IMR-90 (cell line): ENCODE results near the gene TPD52L2. TPM values are rescaled to one million over a fixed set of nuclear protein-coding genes. Genes with fewer than 3 reads are reported as not detected.

Experiments
- ATAC-seq: fragments of 200-7000 bp; cut with Tn5 transposase; 2 replicates; pipeline ENCODE4 v1.9.1; 2020; ENCODE audit warnings: low read depth, mild to moderate bottlenecking, moderate library complexity
- BruUV-seq: library from RNA; stranded (reverse); fragments of 400-500 nt; replicated peaks from 2 replicates; lab custom pipeline; 2021; lab: Mats Ljungman, UMichigan
- CTCF ChIA-PET: fragments of 300-600 bp; formaldehyde crosslinking; extraction: SDS; loops from one replicate; lab custom pipeline; 2021; ENCODE audit warnings: antibody characterized with exemption; lab: Yijun Ruan, JAX
- POLR2A ChIA-PET: fragments of 300-600 bp; sonication (Branson Sonifier 250); formaldehyde crosslinking; loops from one replicate; lab custom pipeline; 2022; ENCODE audit warnings: antibody characterized with exemption; ENCODE audit not compliant: unreplicated experiment; lab: Charles Lee
- DNase-seq: peaks from one replicate; pipeline ENCODE4 v3.0.0; 2013
- H2AFZ ChIP-seq: replicated peaks from 2 replicates; pipeline ENCODE3; 2013; ENCODE audit warnings: low read length, mild to moderate bottlenecking; ENCODE audit not compliant: poor library complexity
- H2AK5ac ChIP-seq: 2 replicates; pipeline ENCODE4 v1.6.1; 2013; ENCODE audit warnings: low read depth, low read length, inconsistent platforms
- H2AK9ac ChIP-seq: replicated peaks from 2 replicates; pipeline ENCODE3; 2013; ENCODE audit warnings: mild to moderate bottlenecking, low read depth, low read length, moderate library complexity; ENCODE audit not compliant: poor library complexity
- H2BK120ac ChIP-seq: 2 replicates; pipeline ENCODE4 v1.6.1; 2013; ENCODE audit warnings: low read depth, low read length, inconsistent platforms
- H2BK15ac ChIP-seq: 3 replicates; pipeline ENCODE4 v1.6.1; 2013; ENCODE audit warnings: low read depth, low read length, inconsistent platforms
- H2BK20ac ChIP-seq: 2 replicates; pipeline ENCODE4 v1.6.1; 2013; ENCODE audit warnings: low read depth, mild to moderate bottlenecking, inconsistent platforms, low read length, moderate library complexity
- H2BK5ac ChIP-seq: 2 replicates; pipeline ENCODE4 v1.6.1; 2013; ENCODE audit warnings: mild to moderate bottlenecking, low read depth, low read length, inconsistent platforms; ENCODE audit not compliant: poor library complexity, severe bottlenecking
- H3K14ac ChIP-seq: replicated peaks from 2 replicates; pipeline ENCODE4 v1.6.1; 2013; ENCODE audit warnings: low read depth, low read length, inconsistent platforms
- H3K18ac ChIP-seq: 2 replicates; pipeline ENCODE4 v1.6.1; 2013; ENCODE audit warnings: low read depth, low read length, control low read depth
- H3K23ac ChIP-seq: 2 replicates; pipeline ENCODE4 v1.6.1; 2013; ENCODE audit warnings: low read depth, low read length, inconsistent platforms
- H3K27ac ChIP-seq: 2 replicates; pipeline ENCODE4 v1.5.1; 2013; ENCODE audit warnings: mild to moderate bottlenecking, control low read depth, low read length; ENCODE audit not compliant: insufficient read depth
- H3K27me3 ChIP-seq: 2 replicates; pipeline ENCODE4 v1.6.1; 2013; ENCODE audit warnings: low read length; ENCODE audit not compliant: control insufficient read depth, insufficient read depth
- H3K36me3 ChIP-seq: 2 replicates; pipeline ENCODE4 v1.6.1; 2013; ENCODE audit warnings: low read length, mixed read lengths; ENCODE audit not compliant: control insufficient read depth, insufficient read depth
- H3K4ac ChIP-seq: 2 replicates; pipeline ENCODE4 v1.6.1; 2013; ENCODE audit warnings: low read depth, low read length, inconsistent platforms
- H3K4me1 ChIP-seq: 2 replicates; pipeline ENCODE4 v1.6.1; 2013; ENCODE audit warnings: low read length, mixed read lengths; ENCODE audit not compliant: control insufficient read depth, insufficient read depth
- H3K4me2 ChIP-seq: 2 replicates; pipeline ENCODE4 v1.6.1; 2013; ENCODE audit warnings: low read depth, mild to moderate bottlenecking, control low read depth, low read length, moderate library complexity
- H3K4me3 ChIP-seq: 2 replicates; pipeline ENCODE4 v1.5.1; 2013; ENCODE audit warnings: low read depth, mild to moderate bottlenecking, control low read depth, low read length, moderate library complexity; ENCODE audit not compliant: insufficient read depth
- H3K56ac ChIP-seq: 2 replicates; pipeline ENCODE4 v1.6.1; 2013; ENCODE audit warnings: low read length, inconsistent platforms; ENCODE audit not compliant: insufficient read depth; ENCODE audit errors: extremely low read depth
- H3K79me1 ChIP-seq, 2 experiments: 2 replicates each; pipeline ENCODE4 v1.6.1; 2013; ENCODE audit warnings: low read length in 2 of 2, inconsistent platforms in 1 of 2, low read depth in 1 of 2
- H3K9ac ChIP-seq: 2 replicates; pipeline ENCODE4 v1.6.1; 2013; ENCODE audit warnings: low read depth, low read length, control low read depth
- H3K9me1 ChIP-seq: 2 replicates; pipeline ENCODE4 v1.6.1; 2013; ENCODE audit warnings: low read length, inconsistent platforms; ENCODE audit not compliant: insufficient read depth
- H3K9me3 ChIP-seq: 2 replicates; pipeline ENCODE4 v1.6.1; 2013; ENCODE audit warnings: low read length; ENCODE audit not compliant: control insufficient read depth, insufficient read depth
- H4K20me1 ChIP-seq: 2 replicates; pipeline ENCODE4 v1.6.1; 2013; ENCODE audit warnings: low read length, inconsistent platforms; ENCODE audit not compliant: insufficient read depth
- H4K5ac ChIP-seq: 2 replicates; pipeline ENCODE4 v1.6.1; 2013; ENCODE audit warnings: mild to moderate bottlenecking, low read depth, low read length, control low read depth
- H4K8ac ChIP-seq, 2 experiments: 2 replicates each; pipeline ENCODE4 v1.6.1; 2013; ENCODE audit warnings: low read depth in 2 of 2, low read length in 2 of 2, control low read depth in 1 of 2, inconsistent platforms in 1 of 2
- H4K91ac ChIP-seq: 2 replicates; pipeline ENCODE4 v1.6.1; 2013; ENCODE audit warnings: low read depth, low read length, inconsistent platforms; ENCODE audit not compliant: insufficient read depth
- BHLHE40 ChIP-seq: fragments of 150-350 bp; IDR thresholded peaks from 2 replicates; pipeline ENCODE4 v1.6.1; 2016; ENCODE audit warnings: mild to moderate bottlenecking, low read depth, low read length
- CEBPB ChIP-seq: IDR thresholded peaks from 2 replicates; pipeline ENCODE4 v1.6.1; 2012; ENCODE audit warnings: low read depth, low read length, improper control_type of control experiment
- CHD1 ChIP-seq: IDR thresholded peaks from 2 replicates; pipeline ENCODE4 v1.6.1; 2012; ENCODE audit warnings: low read depth, low read length, improper control_type of control experiment
- CTCF ChIP-seq: conservative IDR thresholded peaks from 2 replicates; pipeline ENCODE4 v1.5.1; 2012; ENCODE audit warnings: mild to moderate bottlenecking, low read depth, low read length, improper control_type of control experiment
- ELK1 ChIP-seq: fragments of 150-350 bp; IDR thresholded peaks from 2 replicates; pipeline ENCODE4 v1.6.1; 2016; ENCODE audit warnings: low read depth, mild to moderate bottlenecking, low read length, moderate library complexity, borderline replicate concordance
- FOS ChIP-seq: fragments of 150-350 bp; IDR thresholded peaks from 2 replicates; pipeline ENCODE4 v1.6.1; 2016; ENCODE audit warnings: low read depth, low read length
- MAZ ChIP-seq: IDR thresholded peaks from 2 replicates; pipeline ENCODE4 v1.6.1; 2012; ENCODE audit warnings: low read depth, mild to moderate bottlenecking, low read length, improper control_type of control experiment, moderate library complexity, borderline replicate concordance
- MXI1 ChIP-seq: IDR thresholded peaks from 2 replicates; pipeline ENCODE4 v1.6.1; 2012; ENCODE audit warnings: low read depth, mild to moderate bottlenecking, low read length, moderate library complexity, borderline replicate concordance
- NFE2L2 ChIP-seq: fragments of 150-350 bp; IDR thresholded peaks from 2 replicates; pipeline ENCODE4 v1.6.1; 2016; ENCODE audit warnings: low read depth, mild to moderate bottlenecking, low read length
- RAD21 ChIP-seq: IDR thresholded peaks from 2 replicates; pipeline ENCODE4 v1.6.1; 2012; ENCODE audit warnings: low read length, improper control_type of control experiment
- RFX5 ChIP-seq: IDR thresholded peaks from 2 replicates; pipeline ENCODE4 v1.8.0; 2012; ENCODE audit warnings: low read depth, mild to moderate bottlenecking, low read length, moderate library complexity
- USF2 ChIP-seq: fragments of 150-350 bp; IDR thresholded peaks from 2 replicates; pipeline ENCODE4 v1.6.1; 2017; ENCODE audit warnings: mild to moderate bottlenecking, antibody characterized with exemption, low read length, low read depth
- WGBS, 2 experiments: methylation state at CpG; one replicate each; pipeline versions ENCODE4 v1.1.5 to v1.1.7; 2013; ENCODE audit warnings: missing lambda C conversion rate in 2 of 2; ENCODE audit not compliant: insufficient read length in 1 of 2; ENCODE audit errors: extremely low coverage in 2 of 2; 5-methylcytosine and 5-hydroxymethylcytosine counted together
- dilution Hi-C: fragments of 300-500 bp; cut with HindIII; formaldehyde crosslinking; loops from one replicate; pipeline ENCODE4 v1.14.3; 2018; ENCODE audit warnings: low sequenced_read_pairs; ENCODE audit not compliant: unreplicated experiment
- in situ Hi-C: fragments of 300-500 bp; cut with MboI; formaldehyde crosslinking; loops from 3 replicates; pipeline ENCODE4 v1.14.3; 2019; ENCODE audit warnings: low sequenced_read_pairs, inconsistent platforms, mixed read lengths
- intact Hi-C: fragments of 100-400 bp; cut with micrococcal nuclease; formaldehyde crosslinking; loops from 2 replicates; pipeline ENCODE4 v1.10.0; 2022
- polyA plus RNA-seq, 3 experiments: library from polyadenylated mRNA; depleted of rRNA; stranded (reverse); fragments of >200 nt; gene quantifications; 2 replicates each; pipeline ENCODE4 v1.2.3, GENCODE V29; 2012; ENCODE audit warnings: low replicate concordance in 1 of 3
- total RNA-seq: library from RNA; depleted of rRNA; stranded (reverse); fragments of >200 nt; gene quantifications from 2 replicates; pipeline ENCODE4 v1.2.3, GENCODE V29; 2012

The TPD52L2 gene
- total and polyA plus RNA-seq, 2 of the 4 experiments (the other 2 are of a cell fraction), result 113 to 189 TPM

- Histone ChIP-seq H3K18ac (no peak overlapping the region), H4K91ac (no peak overlapping the region), H3K27me3 (no peaks in the 10 kb centered on the region), H3K27ac (no peak overlapping the region), H3K14ac (no peak overlapping the region), H2AFZ (no peak overlapping the region), H3K4me1 (0 out of 2 replicates have a peak, but pooled peaks cover 2% of the 10 kb centered on the region), H4K5ac (no peak overlapping the region), H3K36me3 (peaks cover 11% of the 10 kb centered on the region), H2BK120ac (no peak overlapping the region), H3K23ac (no peak overlapping the region), H3K56ac (no peak overlapping the region), H4K20me1 (peaks cover 63% of the 10 kb centered on the region), H3K9me3 (0 out of 2 replicates have a peak, but pooled peaks cover 2% of the 10 kb centered on the region), H3K79me1 (peaks cover 17 to 63% of the 10 kb centered on the region in 2 experiments), H3K9ac (no peak overlapping the region), H2BK15ac (no peak overlapping the region), H3K9me1 (no peaks in the 10 kb centered on the region), H2BK5ac (no peak overlapping the region), H3K4ac (no peak overlapping the region), H2BK20ac (no peak overlapping the region), H2AK5ac (no peak overlapping the region), H2AK9ac (no peak overlapping the region), H3K4me3 (no peak overlapping the region), H3K4me2 (no peak overlapping the region), H4K8ac (no peak overlapping the region)
- dilution Hi-C loops, result no loop called here
- no peak for ATAC-seq
- CTCF ChIA-PET, result no interaction called here
- POLR2A ChIA-PET, result no interaction called here
- BruUV-seq, result no TSS peak
- no peak for DNase-seq
- in situ Hi-C loops, result no loop called here
- intact Hi-C loops, result no loop called here
- no peak for TF ChIP-seq CHD1
- no peak for TF ChIP-seq USF2
- TF ChIP-seq MAZ, result no peak
- TF ChIP-seq RFX5, result no peak
- no peak for TF ChIP-seq CTCF
- no peak for TF ChIP-seq FOS
- no peak for TF ChIP-seq RAD21
- no peak for TF ChIP-seq CEBPB
- no peak for TF ChIP-seq ELK1
- no peak for TF ChIP-seq MXI1
- TF ChIP-seq NFE2L2, result no peak
- TF ChIP-seq BHLHE40, result no peak
- WGBS, 2 experiments, result 98% methylated on average over 9 of the region's 11 CpGs; no CpG with 5 or more reads in 1 of the 2 experiments
Measured at GRCh38 chr20:63917811-63918210, 52.7 kb downstream of the TPD52L2 start.
